GM12878 (cell line): ENCODE measurements around the gene RCBTB2. TPM values are rescaled to one million over a fixed set of nuclear protein-coding genes. Genes with fewer than 3 reads are reported as not detected.

Experiments
- ATF3 ChIP-seq: IDR thresholded peaks from 2 replicates; pipeline ENCODE4 v1.6.1; 2011; ENCODE audit warnings: low read depth, mild to moderate bottlenecking, low read length, moderate library complexity, borderline replicate concordance; ENCODE audit errors: extremely low read depth
- BHLHE40 ChIP-seq, 2 experiments: fragments of 450-650 bp in 1 of 2; IDR thresholded peaks; 2 replicates each; pipeline ENCODE4 v1.6.1; 2011 to 2017; ENCODE audit warnings: low read depth in 2 of 2, borderline replicate concordance in 1 of 2, improper control_type of control experiment in 1 of 2, low read length in 1 of 2, mild to moderate bottlenecking in 1 of 2
- EP300 ChIP-seq, 2 experiments: fragments of 150-350 bp in 1 of 2; IDR thresholded peaks; 2 replicates each; pipeline ENCODE4 v1.6.1; 2011 to 2012; ENCODE audit warnings: low read depth in 2 of 2, low read length in 2 of 2, borderline replicate concordance in 1 of 2, improper control_type of control experiment in 1 of 2, inconsistent platforms in 1 of 2; ENCODE audit not compliant: control insufficient read depth in 1 of 2
- NRF1 ChIP-seq: conservative IDR thresholded peaks from 2 replicates; pipeline ENCODE4 v1.6.1; 2011; ENCODE audit warnings: mild to moderate bottlenecking, low read depth, low read length, improper control_type of control experiment
- REST ChIP-seq: IDR thresholded peaks from 2 replicates; pipeline ENCODE4 v1.6.1; 2012; ENCODE audit warnings: mild to moderate bottlenecking, low read depth, low read length
- SMC3 ChIP-seq: IDR thresholded peaks from 2 replicates; pipeline ENCODE4 v1.6.1; 2011; ENCODE audit warnings: low read length, improper control_type of control experiment, borderline replicate concordance
- ZBED1 ChIP-seq: IDR thresholded peaks from 2 replicates; pipeline ENCODE4 v1.6.1; 2016; ENCODE audit warnings: borderline replicate concordance
- ZBTB11 ChIP-seq: fragments of 450-650 bp; formaldehyde crosslinking; IDR thresholded peaks from 2 replicates; pipeline ENCODE4 v1.5.0; 2022; ENCODE audit warnings: mild to moderate bottlenecking, missing genetic modification characterization
- polyA plus RNA-seq, 11 experiments: library from polyadenylated mRNA; depleted of rRNA in 4 of 11; unstranded in 6 of 11; stranded (reverse) in 5 of 11; fragments of >200 nt; fragmentation: Nextera tagmentation in 4 of 11; fragmentation: Illumina TruSeq in 1 of 11; extraction: Ambion mirVana in 4 of 11; extraction: Trizol in 1 of 11; gene quantifications; 1 replicate in 1 of 11; 2 replicates in 10 of 11; pipeline versions ENCODE4 v1.2.1 to v1.2.3, GENCODE V29; 2011 to 2016; ENCODE audit warnings: inconsistent platforms in 2 of 11, missing spikeins in 2 of 11, low read depth in 1 of 11
- total RNA-seq, 4 experiments: library from RNA; depleted of rRNA in 3 of 4; stranded (reverse); fragments of >200 nt in 3 of 4; fragmentation: Illumina TruSeq in 1 of 4; extraction: Trizol in 1 of 4; gene quantifications; 2 replicates each; pipeline versions ENCODE4 v1.2.1 to v1.2.3, GENCODE V29; 2013 to 2021

Gene RCBTB2
- total and polyA plus RNA-seq, 10 of the 15 experiments (the other 5 are each of a cell fraction or from before 2014, with no cell fraction given): 5.0 to 16.0 (median 8.5) TPM

- TF ChIP-seq SMC3 (no peak), BHLHE40 (IDR thresholded peaks at IDR 0.05; ENCODE audit: borderline replicate concordance in 1 of 2, low read depth in 2 of 2, low read length in 1 of 2) (no peak), EP300 (IDR thresholded peaks at IDR 0.05; ENCODE audit: borderline replicate concordance in 1 of 2, control insufficient read depth in 1 of 2, low read depth in 2 of 2, low read length in 2 of 2) (no peak), ZBTB11 (CRISPR knock-in tag) (no peak), ZBED1 (no peak), NRF1 (no peak), ATF3 (no peak), REST (no peak)
Measured at GRCh38 chr13:48563626-48564025, 30.7 kb upstream of the RCBTB2 start (continued).
